NCI-H2227 (cell line): ENCODE measurements around the gene ZNF467.

Source experiments
- DNase-seq: peaks from one replicate; lab custom pipeline; 2025; ENCODE audit not compliant: unreplicated experiment; lab: John Stamatoyannopoulos, UW

ZNF467 gene

GRCh38 chr7:149729586-149729982, 43.8 kb downstream of the ZNF467 start:
- no peak for DNase-seq

GRCh38 chr7:149728491-149729375, 44.7 kb downstream of the ZNF467 start:
- no peak for DNase-seq

GRCh38 chr7:149727899-149728476, 45.4 kb downstream of the ZNF467 start:
- no peak for DNase-seq

- no peak for DNase-seq
Observed at GRCh38 chr7:149727053-149727898, 46.1 kb downstream of the ZNF467 start.

GRCh38 chr7:149725916-149726315, 47.5 kb downstream of the ZNF467 start:
- no peak for DNase-seq

- DNase-seq: no peak
Observed at GRCh38 chr7:149725426-149725821, 48.0 kb downstream of the ZNF467 start.

GRCh38 chr7:149724661-149725425, 48.5 kb downstream of the ZNF467 start:
- no peak for DNase-seq

GRCh38 chr7:149723795-149724495, 49.4 kb downstream of the ZNF467 start:
- DNase-seq: no peak

GRCh38 chr7:149723082-149723767, 50.2 kb downstream of the ZNF467 start:
- no peak for DNase-seq

- DNase-seq: no peak
Observed at GRCh38 chr7:149722356-149722957, 50.9 kb downstream of the ZNF467 start.

GRCh38 chr7:149721084-149721601, 52.2 kb downstream of the ZNF467 start:
- DNase-seq: no peak

- DNase-seq: no peak
Observed at GRCh38 chr7:149720372-149721083, 52.9 kb downstream of the ZNF467 start.

- DNase-seq: no peak
Observed at GRCh38 chr7:149719912-149720335, 53.5 kb downstream of the ZNF467 start.

- DNase-seq: no peak
Observed at GRCh38 chr7:149719050-149719899, 54.1 kb downstream of the ZNF467 start.

GRCh38 chr7:149718730-149719049, 54.7 kb downstream of the ZNF467 start:
- DNase-seq: no peak

GRCh38 chr7:149717481-149717880, 55.9 kb downstream of the ZNF467 start:
- no peak for DNase-seq

- DNase-seq: no peak
Observed at GRCh38 chr7:149716932-149717307, 56.5 kb downstream of the ZNF467 start.
